IMR-90 (cell line): Measurements from ENCODE around the gene FADS6. TPM values are rescaled to one million over a fixed set of nuclear protein-coding genes. Genes with fewer than 3 reads are reported as not detected.

Experiments used
- ATAC-seq: fragments of 200-7000 bp; cut with Tn5 transposase; 2 replicates; pipeline ENCODE4 v1.9.1; 2020; ENCODE audit warnings: low read depth, mild to moderate bottlenecking, moderate library complexity
- BruUV-seq: library from RNA; stranded (reverse); fragments of 400-500 nt; replicated peaks from 2 replicates; lab custom pipeline; 2021; lab: Mats Ljungman, UMichigan
- CTCF ChIA-PET: fragments of 300-600 bp; formaldehyde crosslinking; extraction: SDS; loops from one replicate; lab custom pipeline; 2021; ENCODE audit warnings: antibody characterized with exemption; lab: Yijun Ruan, JAX
- POLR2A ChIA-PET: fragments of 300-600 bp; sonication (Branson Sonifier 250); formaldehyde crosslinking; loops from one replicate; lab custom pipeline; 2022; ENCODE audit warnings: antibody characterized with exemption; ENCODE audit not compliant: unreplicated experiment; lab: Charles Lee
- DNase-seq: peaks from one replicate; pipeline ENCODE4 v3.0.0; 2013
- H2AFZ ChIP-seq: replicated peaks from 2 replicates; pipeline ENCODE3; 2013; ENCODE audit warnings: low read length, mild to moderate bottlenecking; ENCODE audit not compliant: poor library complexity
- H2AK5ac ChIP-seq: 2 replicates; pipeline ENCODE4 v1.6.1; 2013; ENCODE audit warnings: low read depth, low read length, inconsistent platforms
- H2AK9ac ChIP-seq: replicated peaks from 2 replicates; pipeline ENCODE3; 2013; ENCODE audit warnings: mild to moderate bottlenecking, low read depth, low read length, moderate library complexity; ENCODE audit not compliant: poor library complexity
- H2BK120ac ChIP-seq: 2 replicates; pipeline ENCODE4 v1.6.1; 2013; ENCODE audit warnings: low read depth, low read length, inconsistent platforms
- H2BK15ac ChIP-seq: 3 replicates; pipeline ENCODE4 v1.6.1; 2013; ENCODE audit warnings: low read depth, low read length, inconsistent platforms
- H2BK20ac ChIP-seq: 2 replicates; pipeline ENCODE4 v1.6.1; 2013; ENCODE audit warnings: low read depth, mild to moderate bottlenecking, inconsistent platforms, low read length, moderate library complexity
- H2BK5ac ChIP-seq: 2 replicates; pipeline ENCODE4 v1.6.1; 2013; ENCODE audit warnings: mild to moderate bottlenecking, low read depth, low read length, inconsistent platforms; ENCODE audit not compliant: poor library complexity, severe bottlenecking
- H3K14ac ChIP-seq: replicated peaks from 2 replicates; pipeline ENCODE4 v1.6.1; 2013; ENCODE audit warnings: low read depth, low read length, inconsistent platforms
- H3K18ac ChIP-seq: 2 replicates; pipeline ENCODE4 v1.6.1; 2013; ENCODE audit warnings: low read depth, low read length, control low read depth
- H3K23ac ChIP-seq: 2 replicates; pipeline ENCODE4 v1.6.1; 2013; ENCODE audit warnings: low read depth, low read length, inconsistent platforms
- H3K27ac ChIP-seq: 2 replicates; pipeline ENCODE4 v1.5.1; 2013; ENCODE audit warnings: mild to moderate bottlenecking, control low read depth, low read length; ENCODE audit not compliant: insufficient read depth
- H3K27me3 ChIP-seq: 2 replicates; pipeline ENCODE4 v1.6.1; 2013; ENCODE audit warnings: low read length; ENCODE audit not compliant: control insufficient read depth, insufficient read depth
- H3K36me3 ChIP-seq: 2 replicates; pipeline ENCODE4 v1.6.1; 2013; ENCODE audit warnings: low read length, mixed read lengths; ENCODE audit not compliant: control insufficient read depth, insufficient read depth
- H3K4ac ChIP-seq: 2 replicates; pipeline ENCODE4 v1.6.1; 2013; ENCODE audit warnings: low read depth, low read length, inconsistent platforms
- H3K4me1 ChIP-seq: 2 replicates; pipeline ENCODE4 v1.6.1; 2013; ENCODE audit warnings: low read length, mixed read lengths; ENCODE audit not compliant: control insufficient read depth, insufficient read depth
- H3K4me2 ChIP-seq: 2 replicates; pipeline ENCODE4 v1.6.1; 2013; ENCODE audit warnings: low read depth, mild to moderate bottlenecking, control low read depth, low read length, moderate library complexity
- H3K4me3 ChIP-seq: 2 replicates; pipeline ENCODE4 v1.5.1; 2013; ENCODE audit warnings: low read depth, mild to moderate bottlenecking, control low read depth, low read length, moderate library complexity; ENCODE audit not compliant: insufficient read depth
- H3K56ac ChIP-seq: 2 replicates; pipeline ENCODE4 v1.6.1; 2013; ENCODE audit warnings: low read length, inconsistent platforms; ENCODE audit not compliant: insufficient read depth; ENCODE audit errors: extremely low read depth
- H3K79me1 ChIP-seq, 2 experiments: 2 replicates each; pipeline ENCODE4 v1.6.1; 2013; ENCODE audit warnings: low read length in 2 of 2, inconsistent platforms in 1 of 2, low read depth in 1 of 2
- H3K9ac ChIP-seq: 2 replicates; pipeline ENCODE4 v1.6.1; 2013; ENCODE audit warnings: low read depth, low read length, control low read depth
- H3K9me1 ChIP-seq: 2 replicates; pipeline ENCODE4 v1.6.1; 2013; ENCODE audit warnings: low read length, inconsistent platforms; ENCODE audit not compliant: insufficient read depth
- H3K9me3 ChIP-seq: 2 replicates; pipeline ENCODE4 v1.6.1; 2013; ENCODE audit warnings: low read length; ENCODE audit not compliant: control insufficient read depth, insufficient read depth
- H4K20me1 ChIP-seq: 2 replicates; pipeline ENCODE4 v1.6.1; 2013; ENCODE audit warnings: low read length, inconsistent platforms; ENCODE audit not compliant: insufficient read depth
- H4K5ac ChIP-seq: 2 replicates; pipeline ENCODE4 v1.6.1; 2013; ENCODE audit warnings: mild to moderate bottlenecking, low read depth, low read length, control low read depth
- H4K8ac ChIP-seq, 2 experiments: 2 replicates each; pipeline ENCODE4 v1.6.1; 2013; ENCODE audit warnings: low read depth in 2 of 2, low read length in 2 of 2, control low read depth in 1 of 2, inconsistent platforms in 1 of 2
- H4K91ac ChIP-seq: 2 replicates; pipeline ENCODE4 v1.6.1; 2013; ENCODE audit warnings: low read depth, low read length, inconsistent platforms; ENCODE audit not compliant: insufficient read depth
- FOS ChIP-seq: fragments of 150-350 bp; IDR thresholded peaks from 2 replicates; pipeline ENCODE4 v1.6.1; 2016; ENCODE audit warnings: low read depth, low read length
- RFX5 ChIP-seq: IDR thresholded peaks from 2 replicates; pipeline ENCODE4 v1.8.0; 2012; ENCODE audit warnings: low read depth, mild to moderate bottlenecking, low read length, moderate library complexity
- SMC3 ChIP-seq: fragments of 150-350 bp; IDR thresholded peaks from 2 replicates; pipeline ENCODE4 v1.6.1; 2016; ENCODE audit warnings: low read depth, mild to moderate bottlenecking, antibody characterized with exemption, low read length, moderate library complexity
- USF2 ChIP-seq: fragments of 150-350 bp; IDR thresholded peaks from 2 replicates; pipeline ENCODE4 v1.6.1; 2017; ENCODE audit warnings: mild to moderate bottlenecking, antibody characterized with exemption, low read length, low read depth
- WGBS, 2 experiments: methylation state at CpG; one replicate each; pipeline versions ENCODE4 v1.1.5 to v1.1.7; 2013; ENCODE audit warnings: missing lambda C conversion rate in 2 of 2; ENCODE audit not compliant: insufficient read length in 1 of 2; ENCODE audit errors: extremely low coverage in 2 of 2; 5-methylcytosine and 5-hydroxymethylcytosine counted together
- dilution Hi-C: fragments of 300-500 bp; cut with HindIII; formaldehyde crosslinking; loops from one replicate; pipeline ENCODE4 v1.14.3; 2018; ENCODE audit warnings: low sequenced_read_pairs; ENCODE audit not compliant: unreplicated experiment
- in situ Hi-C: fragments of 300-500 bp; cut with MboI; formaldehyde crosslinking; loops from 3 replicates; pipeline ENCODE4 v1.14.3; 2019; ENCODE audit warnings: low sequenced_read_pairs, inconsistent platforms, mixed read lengths
- intact Hi-C: fragments of 100-400 bp; cut with micrococcal nuclease; formaldehyde crosslinking; loops from 2 replicates; pipeline ENCODE4 v1.10.0; 2022
- polyA plus RNA-seq, 3 experiments: library from polyadenylated mRNA; depleted of rRNA; stranded (reverse); fragments of >200 nt; gene quantifications; 2 replicates each; pipeline ENCODE4 v1.2.3, GENCODE V29; 2012; ENCODE audit warnings: low replicate concordance in 1 of 3
- total RNA-seq: library from RNA; depleted of rRNA; stranded (reverse); fragments of >200 nt; gene quantifications from 2 replicates; pipeline ENCODE4 v1.2.3, GENCODE V29; 2012

The FADS6 gene
- total and polyA plus RNA-seq, 2 of the 4 experiments (the other 2 are of a cell fraction): not detected

GRCh38 chr17:74840989-74841666 is 52.3 kb downstream of the FADS6 start:
- Histone ChIP-seq H4K8ac (peak overlapping the region in 1 of 2 experiments; percentile 28; a peak in 1 of 4 replicates), H3K18ac (no peak overlapping the region), H3K14ac (no peak overlapping the region), H3K4ac (no peak overlapping the region), H4K5ac (no peak overlapping the region), H2AFZ (peak overlapping the region; percentile 29), H3K4me2 (no peak overlapping the region), H2AK9ac (no peak overlapping the region), H2BK5ac (no peak overlapping the region), H3K9me1 (no peaks in the 10 kb centered on the region), H3K4me3 (no peak overlapping the region), H3K9ac (no peak overlapping the region), H3K27ac (no peak overlapping the region), H3K4me1 (peaks cover 7% of the 10 kb centered on the region), H3K9me3 (no peaks in the 10 kb centered on the region), H3K79me1 (no peaks in the 10 kb centered on the region), H3K56ac (no peak overlapping the region), H4K20me1 (no peaks in the 10 kb centered on the region), H2BK20ac (no peak overlapping the region), H3K36me3 (peaks cover 5% of the 10 kb centered on the region), H2AK5ac (no peak overlapping the region), H4K91ac (no peak overlapping the region), H3K23ac (no peak overlapping the region), H2BK120ac (no peak overlapping the region), H3K27me3 (peaks cover 5% of the 10 kb centered on the region; the same call in 1 of the 2 replicates), H2BK15ac (no peak overlapping the region)
- dilution Hi-C loops: no loop called here
- no peak for TF ChIP-seq SMC3
- no peak for TF ChIP-seq FOS
- peak; percentile 21; the same call in 1 of the 2 replicates for TF ChIP-seq USF2
- no peak for TF ChIP-seq RFX5
- BruUV-seq: no TSS peak
- DNase-seq (peak; percentile 20), ATAC-seq (peak; percentile 38; the same call in 1 of the 2 replicates)
- 71% methylated on average over 3 of the region's 13 CpGs; no CpG with 5 or more reads in 1 of the 2 experiments for WGBS, 2 experiments
- ChIA-PET CTCF (interaction anchor here (0.7 kb wide), 1 partner anchor 50 kb away, joined by 3 read pairs; no protein-coding TSS in a partner anchor), POLR2A (no interaction called here)
- in situ Hi-C loops: no loop called here
- intact Hi-C loops: loop anchor here (5.0 kb wide), 1 partner anchor 94 kb away; the partner anchor contains the start of gene NHERF1
